Left lung (tissue), 10 donors: ENCODE results near the gene PRDM2. TPM values are rescaled to one million over a fixed set of nuclear protein-coding genes. Genes with fewer than 3 reads are reported as not detected.

Experiments used
- ATAC-seq: fragments of 200-7000 bp; cut with Tn5 transposase; one replicate; pipeline ENCODE4 v1.9.1; 2020; ENCODE audit warnings: moderate library complexity
- DNase-seq, 4 donors: peaks; one replicate each; pipeline ENCODE4 v3.0.0-alpha.2; 2013 to 2020
- H3K27ac ChIP-seq, 2 donors: fragments of 200-600 bp; sonication (generic) in 1 of 2; one replicate each; pipeline versions ENCODE4 v1.5.0 to v1.8.0; 2020 to 2021
- H3K27me3 ChIP-seq, 2 donors: fragments of 200-600 bp; sonication (generic) in 1 of 2; one replicate each; pipeline versions ENCODE4 v1.5.0 to v1.8.0; 2020 to 2021
- H3K36me3 ChIP-seq, 2 donors: fragments of 200-600 bp; sonication (generic) in 1 of 2; one replicate each; pipeline versions ENCODE4 v1.5.0 to v1.8.0; 2020 to 2021
- H3K4me1 ChIP-seq, 2 donors: fragments of 200-600 bp; one replicate each; pipeline ENCODE4 v1.8.0; 2021
- H3K4me3 ChIP-seq, 2 donors: fragments of 200-600 bp; sonication (generic) in 1 of 2; one replicate each; pipeline versions ENCODE4 v1.5.0 to v1.8.0; 2020 to 2021; ENCODE audit warnings: mild to moderate bottlenecking in 1 of 2
- H3K9me3 ChIP-seq, 2 donors: fragments of 200-600 bp; sonication (generic) in 1 of 2; one replicate each; pipeline versions ENCODE4 v1.5.0 to v1.8.0; 2020 to 2021
- CTCF ChIP-seq, 2 donors: fragments of 200-600 bp; sonication (generic) in 1 of 2; IDR thresholded peaks; one replicate each; pipeline versions ENCODE4 v1.5.0 to v1.8.0; 2021; ENCODE audit warnings: antibody characterized with exemption in 2 of 2
- intact Hi-C, 2 donors: fragments of 100-400 bp; cut with DNase I; formaldehyde crosslinking; loops; one replicate each; pipeline versions ENCODE4 v1.11.2 to v1.14.2; 2022
- polyA plus RNA-seq, 6 donors: library from polyadenylated mRNA; unstranded; fragments of 120-200 nt; gene quantifications; one replicate each; pipeline ENCODE4 v1.2.1, GENCODE V29; 2013; ENCODE audit not compliant: insufficient read length in 6 of 6
- total RNA-seq, 2 donors: library from RNA; stranded (reverse); fragmentation: NEBNext Ultra II Directional; extraction: Animal tissue kit (Norgen Biotek cat#: 25700); gene quantifications; one replicate each; pipeline ENCODE4 v1.2.1, GENCODE V29; 2021
- donor health status: DM: no; HTN: yes; CAD: no.
- donor health status: DM: no; HTN: no; CAD: no.

Gene PRDM2
- total and polyA plus RNA-seq, 8 donors = 39.6 to 51.7 (median 44.9) TPM

- Histone ChIP-seq H3K36me3 (no peaks in the 10 kb centered on the region), H3K27me3 (peaks cover 0 to 3% of the 10 kb centered on the region in 2 donors), H3K4me3 (no peak overlapping the region), H3K4me1 (peaks cover 0 to 3% of the 10 kb centered on the region in 2 donors), H3K9me3 (no peaks in the 10 kb centered on the region), H3K27ac (no peak overlapping the region)
- intact Hi-C loops = no loop called here
- peak; percentile 72 for ATAC-seq
- no peak for TF ChIP-seq CTCF (IDR thresholded peaks at IDR 0.05)
- peak; percentile 61 to 89 (median 85) for DNase-seq
Measured at GRCh38 chr1:13830616-13831280, 130.8 kb downstream of the PRDM2 start.

GRCh38 chr1:13832100-13832499, 132.1 kb downstream of the PRDM2 start:
- Histone ChIP-seq H3K27me3 (peaks cover 0 to 3% of the 10 kb centered on the region in 2 donors), H3K4me1 (peaks cover 0 to 3% of the 10 kb centered on the region in 2 donors), H3K4me3 (no peak overlapping the region), H3K9me3 (no peaks in the 10 kb centered on the region), H3K27ac (no peak overlapping the region), H3K36me3 (no peaks in the 10 kb centered on the region)
- no peak for TF ChIP-seq CTCF (IDR thresholded peaks at IDR 0.05)
- DNase-seq (no peak), ATAC-seq (no peak)
- intact Hi-C loops = no loop called here

- no peak overlapping the region for H3K27ac ChIP-seq
- intact Hi-C loops = no loop called here
- H3K4me1 ChIP-seq = peaks cover 0 to 3% of the 10 kb centered on the region in 2 donors
- no peak for ATAC-seq
- no peak overlapping the region for H3K4me3 ChIP-seq
- no peaks in the 10 kb centered on the region for H3K36me3 ChIP-seq
- TF ChIP-seq CTCF (IDR thresholded peaks at IDR 0.05) = no peak
- H3K27me3 ChIP-seq = peaks cover 0 to 3% of the 10 kb centered on the region in 2 donors
- no peak for DNase-seq
- H3K9me3 ChIP-seq = no peaks in the 10 kb centered on the region
Measured at GRCh38 chr1:13832536-13832935, 132.5 kb downstream of the PRDM2 start.

GRCh38 chr1:13836136-13836535, 136.1 kb downstream of the PRDM2 start:
- Histone ChIP-seq H3K27ac (no peak overlapping the region), H3K4me3 (no peak overlapping the region), H3K9me3 (no peaks in the 10 kb centered on the region), H3K27me3 (no peaks in the 10 kb centered on the region), H3K36me3 (no peaks in the 10 kb centered on the region), H3K4me1 (no peaks in the 10 kb centered on the region)
- TF ChIP-seq CTCF (IDR thresholded peaks at IDR 0.05) = no peak
- ATAC-seq = no peak
- DNase-seq = no peak
- intact Hi-C loops = no loop called here

GRCh38 chr1:13836631-13837030, 136.6 kb downstream of the PRDM2 start:
- Histone ChIP-seq H3K27me3 (no peaks in the 10 kb centered on the region), H3K9me3 (no peaks in the 10 kb centered on the region), H3K27ac (no peak overlapping the region), H3K36me3 (no peaks in the 10 kb centered on the region), H3K4me3 (no peak overlapping the region), H3K4me1 (no peaks in the 10 kb centered on the region)
- intact Hi-C loops = no loop called here
- no peak for TF ChIP-seq CTCF (IDR thresholded peaks at IDR 0.05)
- DNase-seq = no peak
- no peak for ATAC-seq
